HepG2 (cell line): Measurements from ENCODE around the gene CPB2. TPM values are rescaled to one million over a fixed set of nuclear protein-coding genes. Genes with fewer than 3 reads are reported as not detected.

Source experiments
- ATAD3A ChIP-seq: sonication (generic); formaldehyde crosslinking; IDR thresholded peaks from 2 replicates; pipeline ENCODE4 v1.4.0; 2020; ENCODE audit warnings: missing genetic modification reagents
- CCDC6 ChIP-seq: sonication (generic); formaldehyde crosslinking; IDR thresholded peaks from 2 replicates; pipeline ENCODE4 v1.8.1; 2022; ENCODE audit warnings: mild to moderate bottlenecking, missing genetic modification reagents, moderate library complexity
- IKZF1 ChIP-seq: fragments of 450-650 bp; IDR thresholded peaks from 2 replicates; pipeline ENCODE4 v1.7.1; 2016
- KAT8 ChIP-seq: IDR thresholded peaks from 2 replicates; pipeline ENCODE4 v1.6.1; 2016; ENCODE audit warnings: missing genetic modification reagents, missing compliant biosample characterization
- MATR3 ChIP-seq: sonication (generic); formaldehyde crosslinking; IDR thresholded peaks from 2 replicates; pipeline ENCODE4 v1.4.0; 2020; ENCODE audit warnings: missing genetic modification reagents
- NFATC3 ChIP-seq: sonication (generic); formaldehyde crosslinking; IDR thresholded peaks from 2 replicates; pipeline ENCODE4 v1.5.1; 2020; ENCODE audit warnings: mild to moderate bottlenecking, missing genetic modification reagents
- PAWR ChIP-seq: sonication (generic); formaldehyde crosslinking; IDR thresholded peaks from 2 replicates; pipeline ENCODE4 v1.4.0; 2020; ENCODE audit warnings: missing genetic modification reagents, mild to moderate bottlenecking, borderline replicate concordance
- POLR2AphosphoS2 ChIP-seq: IDR thresholded peaks from 2 replicates; pipeline ENCODE4 v1.6.1; 2011; ENCODE audit warnings: low read depth, low read length, improper control_type of control experiment
- SMAD1 ChIP-seq: sonication (generic); formaldehyde crosslinking; IDR thresholded peaks from 2 replicates; pipeline ENCODE4 v1.4.0; 2020; ENCODE audit warnings: missing genetic modification reagents, low read depth, mild to moderate bottlenecking, borderline replicate concordance
- SOX13 ChIP-seq, 3 experiments: fragments of 450-650 bp in 1 of 3; sonication (generic) in 1 of 3; formaldehyde crosslinking in 1 of 3; IDR thresholded peaks in 2 of 3; conservative IDR thresholded peaks in 1 of 3; 2 replicates each; pipeline versions ENCODE4 v1.5.0 to v1.6.1; 2016 to 2020; ENCODE audit warnings: antibody characterized with exemption in 1 of 3, mild to moderate bottlenecking in 1 of 3, missing compliant biosample characterization in 1 of 3, missing genetic modification reagents in 1 of 3, moderate library complexity in 1 of 3
- SOX6 ChIP-seq, 2 experiments: fragments of 450-650 bp in 1 of 2; sonication (generic) in 1 of 2; formaldehyde crosslinking in 1 of 2; IDR thresholded peaks; 2 replicates each; pipeline versions ENCODE4 v1.4.0 to v1.6.1; 2017 to 2020; ENCODE audit warnings: antibody characterized with exemption in 1 of 2, mild to moderate bottlenecking in 1 of 2, missing genetic modification reagents in 1 of 2
- SP1 ChIP-seq, 2 experiments: fragments of 450-650 bp in 1 of 2; sonication (generic) in 1 of 2; formaldehyde crosslinking in 1 of 2; IDR thresholded peaks; 2 replicates each; pipeline versions ENCODE4 v1.4.0 to v1.6.1; 2016 to 2020; ENCODE audit warnings: missing genetic modification reagents in 1 of 2
- U2AF2 ChIP-seq: fragments of 200-400 bp; formaldehyde crosslinking; IDR thresholded peaks from 2 replicates; pipeline ENCODE4 v1.6.1; 2017; ENCODE audit warnings: low read depth, mild to moderate bottlenecking, low read length
- WIZ ChIP-seq: sonication (generic); formaldehyde crosslinking; IDR thresholded peaks from 2 replicates; pipeline ENCODE4 v1.5.1; 2020; ENCODE audit warnings: mild to moderate bottlenecking, missing genetic modification reagents
- ZNF124 ChIP-seq: sonication (generic); formaldehyde crosslinking; IDR thresholded peaks from 2 replicates; pipeline ENCODE4 v1.4.0; 2020; ENCODE audit warnings: missing genetic modification reagents
- ZNF354B ChIP-seq: sonication (generic); formaldehyde crosslinking; IDR thresholded peaks from 2 replicates; pipeline ENCODE4 v1.8.0; 2022; ENCODE audit warnings: mild to moderate bottlenecking, missing genetic modification reagents
- ZNF577 ChIP-seq: sonication (generic); formaldehyde crosslinking; IDR thresholded peaks from 2 replicates; pipeline ENCODE4 v1.4.0; 2020; ENCODE audit warnings: mild to moderate bottlenecking, low read depth, missing genetic modification reagents, borderline replicate concordance
- polyA plus RNA-seq, 8 experiments: library from polyadenylated mRNA; depleted of rRNA in 3 of 8; stranded (reverse) in 7 of 8; unstranded in 1 of 8; fragments of >200 nt; fragmentation: Illumina TruSeq in 4 of 8; extraction: Trizol in 4 of 8; gene quantifications; 2 replicates each; pipeline versions ENCODE4 v1.2.1 to v1.2.3, GENCODE V29; 2011 to 2016; ENCODE audit warnings: low read depth in 4 of 8, missing spikeins in 1 of 8, mixed read lengths in 1 of 8; ENCODE audit not compliant: insufficient read depth in 1 of 8
- total RNA-seq, 5 experiments: library from RNA; depleted of rRNA; stranded (reverse); fragments of >200 nt; fragmentation: Illumina TruSeq; extraction: Trizol; gene quantifications; 2 replicates each; pipeline ENCODE4 v1.2.3, GENCODE V29; 2016; ENCODE audit warnings: low read depth in 1 of 5
- TF ChIP-seq, protein P1 (sequence below): sonication (generic); formaldehyde crosslinking; conservative IDR thresholded peaks from 2 replicates; pipeline ENCODE4 v1.4.0; 2020; ENCODE audit warnings: mild to moderate bottlenecking, missing genetic modification reagents, moderate library complexity
- TF ChIP-seq, protein P2 (sequence below): sonication (generic); formaldehyde crosslinking; IDR thresholded peaks from 2 replicates; pipeline ENCODE4 v1.8.0; 2022; ENCODE audit warnings: mild to moderate bottlenecking, missing genetic modification reagents, borderline replicate concordance
- TF ChIP-seq, protein P3 (sequence below): sonication (generic); formaldehyde crosslinking; IDR thresholded peaks from 2 replicates; pipeline ENCODE4 v1.4.0; 2020; ENCODE audit warnings: missing genetic modification reagents
- TF ChIP-seq, protein P4 (sequence below): sonication (generic); formaldehyde crosslinking; IDR thresholded peaks from 2 replicates; pipeline ENCODE4 v1.5.0; 2020; ENCODE audit warnings: missing genetic modification reagents
- TF ChIP-seq, protein P5 (sequence below): sonication (generic); formaldehyde crosslinking; IDR thresholded peaks from 2 replicates; pipeline ENCODE4 v1.9.0; 2022; ENCODE audit warnings: low read depth, missing genetic modification reagents

The CPB2 gene
- total and polyA plus RNA-seq, 2 of the 13 experiments (the other 11 are each of a cell fraction or from before 2014, with no cell fraction given): 125 to 140 TPM

DNA sequence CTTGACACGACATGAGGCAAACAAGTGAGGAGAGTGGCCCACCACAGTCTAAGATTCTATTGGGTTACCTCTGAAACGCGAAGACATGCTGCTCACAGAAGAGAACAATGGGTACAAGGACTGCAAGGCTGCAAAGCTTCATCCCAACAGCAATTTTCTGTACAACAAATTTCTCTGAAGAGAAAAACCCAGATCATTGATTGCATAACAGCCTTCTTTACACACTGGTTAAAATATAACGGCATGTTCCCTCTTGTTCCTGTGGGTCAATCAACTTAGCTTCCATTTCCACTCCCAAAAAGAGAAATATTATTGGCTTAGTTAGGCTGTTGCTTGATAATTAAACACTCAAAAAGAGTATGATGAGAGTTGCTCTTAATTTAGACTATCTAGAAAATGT is at the start of gene CPB2 (continued):
- TF ChIP-seq, protein P1, sequence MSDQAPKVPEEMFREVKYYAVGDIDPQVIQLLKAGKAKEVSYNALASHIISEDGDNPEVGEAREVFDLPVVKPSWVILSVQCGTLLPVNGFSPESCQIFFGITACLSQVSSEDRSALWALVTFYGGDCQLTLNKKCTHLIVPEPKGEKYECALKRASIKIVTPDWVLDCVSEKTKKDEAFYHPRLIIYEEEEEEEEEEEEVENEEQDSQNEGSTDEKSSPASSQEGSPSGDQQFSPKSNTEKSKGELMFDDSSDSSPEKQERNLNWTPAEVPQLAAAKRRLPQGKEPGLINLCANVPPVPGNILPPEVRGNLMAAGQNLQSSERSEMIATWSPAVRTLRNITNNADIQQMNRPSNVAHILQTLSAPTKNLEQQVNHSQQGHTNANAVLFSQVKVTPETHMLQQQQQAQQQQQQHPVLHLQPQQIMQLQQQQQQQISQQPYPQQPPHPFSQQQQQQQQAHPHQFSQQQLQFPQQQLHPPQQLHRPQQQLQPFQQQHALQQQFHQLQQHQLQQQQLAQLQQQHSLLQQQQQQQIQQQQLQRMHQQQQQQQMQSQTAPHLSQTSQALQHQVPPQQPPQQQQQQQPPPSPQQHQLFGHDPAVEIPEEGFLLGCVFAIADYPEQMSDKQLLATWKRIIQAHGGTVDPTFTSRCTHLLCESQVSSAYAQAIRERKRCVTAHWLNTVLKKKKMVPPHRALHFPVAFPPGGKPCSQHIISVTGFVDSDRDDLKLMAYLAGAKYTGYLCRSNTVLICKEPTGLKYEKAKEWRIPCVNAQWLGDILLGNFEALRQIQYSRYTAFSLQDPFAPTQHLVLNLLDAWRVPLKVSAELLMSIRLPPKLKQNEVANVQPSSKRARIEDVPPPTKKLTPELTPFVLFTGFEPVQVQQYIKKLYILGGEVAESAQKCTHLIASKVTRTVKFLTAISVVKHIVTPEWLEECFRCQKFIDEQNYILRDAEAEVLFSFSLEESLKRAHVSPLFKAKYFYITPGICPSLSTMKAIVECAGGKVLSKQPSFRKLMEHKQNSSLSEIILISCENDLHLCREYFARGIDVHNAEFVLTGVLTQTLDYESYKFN (CRISPR knock-in tag): peak; percentile 92
- TF ChIP-seq ZNF354B (CRISPR knock-in tag): no peak
- no peak for TF ChIP-seq IKZF1
- TF ChIP-seq, protein P2, sequence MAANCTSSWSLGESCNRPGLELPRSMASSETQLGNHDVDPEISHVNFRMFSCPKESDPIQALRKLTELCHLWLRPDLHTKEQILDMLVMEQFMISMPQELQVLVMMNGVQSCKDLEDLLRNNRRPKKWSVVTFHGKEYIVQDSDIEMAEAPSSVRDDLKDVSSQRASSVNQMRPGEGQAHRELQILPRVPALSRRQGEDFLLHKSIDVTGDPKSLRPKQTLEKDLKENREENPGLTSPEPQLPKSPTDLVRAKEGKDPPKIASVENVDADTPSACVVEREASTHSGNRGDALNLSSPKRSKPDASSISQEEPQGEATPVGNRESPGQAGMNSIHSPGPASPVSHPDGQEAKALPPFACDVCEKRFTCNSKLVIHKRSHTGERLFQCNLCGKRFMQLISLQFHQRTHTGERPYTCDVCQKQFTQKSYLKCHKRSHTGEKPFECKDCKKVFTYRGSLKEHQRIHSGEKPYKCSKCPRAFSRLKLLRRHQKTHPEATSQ (CRISPR knock-in tag): peak; percentile 54; the same call in 1 of the 2 replicates
- no peak for TF ChIP-seq PAWR (CRISPR knock-in tag)
- TF ChIP-seq POLR2AphosphoS2: no peak
- no peak; the same call in 1 of the 2 replicates for TF ChIP-seq ZNF124 (CRISPR knock-in tag)
- TF ChIP-seq KAT8 (CRISPR knock-in tag): peak; percentile 78
- TF ChIP-seq CCDC6 (CRISPR knock-in tag): no peak
- TF ChIP-seq NFATC3: no peak
- TF ChIP-seq, protein P3, sequence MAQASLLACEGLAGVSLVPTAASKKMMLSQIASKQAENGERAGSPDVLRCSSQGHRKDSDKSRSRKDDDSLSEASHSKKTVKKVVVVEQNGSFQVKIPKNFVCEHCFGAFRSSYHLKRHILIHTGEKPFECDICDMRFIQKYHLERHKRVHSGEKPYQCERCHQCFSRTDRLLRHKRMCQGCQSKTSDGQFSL (CRISPR knock-in tag): no peak
- TF ChIP-seq, protein P4, sequence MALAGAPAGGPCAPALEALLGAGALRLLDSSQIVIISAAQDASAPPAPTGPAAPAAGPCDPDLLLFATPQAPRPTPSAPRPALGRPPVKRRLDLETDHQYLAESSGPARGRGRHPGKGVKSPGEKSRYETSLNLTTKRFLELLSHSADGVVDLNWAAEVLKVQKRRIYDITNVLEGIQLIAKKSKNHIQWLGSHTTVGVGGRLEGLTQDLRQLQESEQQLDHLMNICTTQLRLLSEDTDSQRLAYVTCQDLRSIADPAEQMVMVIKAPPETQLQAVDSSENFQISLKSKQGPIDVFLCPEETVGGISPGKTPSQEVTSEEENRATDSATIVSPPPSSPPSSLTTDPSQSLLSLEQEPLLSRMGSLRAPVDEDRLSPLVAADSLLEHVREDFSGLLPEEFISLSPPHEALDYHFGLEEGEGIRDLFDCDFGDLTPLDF (CRISPR knock-in tag): no peak
- TF ChIP-seq SMAD1 (CRISPR knock-in tag): no peak
- no peak for TF ChIP-seq MATR3 (CRISPR knock-in tag)
- peak; percentile 76; the same call in 1 of the 2 replicates for TF ChIP-seq SOX13 (IDR thresholded peaks at IDR 0.05)
- TF ChIP-seq SOX13 (CRISPR knock-in tag; conservative IDR thresholded peaks at IDR 0.05 in 1 of 2, IDR thresholded peaks at IDR 0.05 in 1 of 2): peak in 1 of 2 experiments; percentile 97; a peak in 2 of 4 replicates
- TF ChIP-seq ZNF577: no peak
- TF ChIP-seq, protein P5, sequence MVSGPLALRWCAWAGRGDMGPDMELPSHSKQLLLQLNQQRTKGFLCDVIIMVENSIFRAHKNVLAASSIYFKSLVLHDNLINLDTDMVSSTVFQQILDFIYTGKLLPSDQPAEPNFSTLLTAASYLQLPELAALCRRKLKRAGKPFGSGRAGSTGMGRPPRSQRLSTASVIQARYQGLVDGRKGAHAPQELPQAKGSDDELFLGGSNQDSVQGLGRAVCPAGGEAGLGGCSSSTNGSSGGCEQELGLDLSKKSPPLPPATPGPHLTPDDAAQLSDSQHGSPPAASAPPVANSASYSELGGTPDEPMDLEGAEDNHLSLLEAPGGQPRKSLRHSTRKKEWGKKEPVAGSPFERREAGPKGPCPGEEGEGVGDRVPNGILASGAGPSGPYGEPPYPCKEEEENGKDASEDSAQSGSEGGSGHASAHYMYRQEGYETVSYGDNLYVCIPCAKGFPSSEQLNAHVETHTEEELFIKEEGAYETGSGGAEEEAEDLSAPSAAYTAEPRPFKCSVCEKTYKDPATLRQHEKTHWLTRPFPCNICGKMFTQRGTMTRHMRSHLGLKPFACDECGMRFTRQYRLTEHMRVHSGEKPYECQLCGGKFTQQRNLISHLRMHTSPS: no peak
- no peak; the same call in 1 of the 2 replicates for TF ChIP-seq WIZ (CRISPR knock-in tag)
- no peak for TF ChIP-seq U2AF2
- no peak for TF ChIP-seq SP1 (IDR thresholded peaks at IDR 0.05)
- TF ChIP-seq SP1 (CRISPR knock-in tag; IDR thresholded peaks at IDR 0.05): no peak
- no peak for TF ChIP-seq SOX6 (IDR thresholded peaks at IDR 0.05)
- peak; percentile 97 for TF ChIP-seq SOX6 (CRISPR knock-in tag; IDR thresholded peaks at IDR 0.05)
- TF ChIP-seq ATAD3A (CRISPR knock-in tag): no peak
